Stimulated activated CD8-positive, alpha-beta memory T cell treated with anti-CD3 and anti-CD28 coated beads, Interleukin-4, amount 100 ng/mL, for 1 hour (primary cell): Measurements from ENCODE around the gene PRR29.

Experiments
- DNase-seq, 2 donors: peaks; one replicate each; pipeline ENCODE4 v3.0.0-alpha.2; 2020; ENCODE audit warnings: low read depth in 2 of 2, low spot score in 1 of 2

PRR29 gene

DNA sequence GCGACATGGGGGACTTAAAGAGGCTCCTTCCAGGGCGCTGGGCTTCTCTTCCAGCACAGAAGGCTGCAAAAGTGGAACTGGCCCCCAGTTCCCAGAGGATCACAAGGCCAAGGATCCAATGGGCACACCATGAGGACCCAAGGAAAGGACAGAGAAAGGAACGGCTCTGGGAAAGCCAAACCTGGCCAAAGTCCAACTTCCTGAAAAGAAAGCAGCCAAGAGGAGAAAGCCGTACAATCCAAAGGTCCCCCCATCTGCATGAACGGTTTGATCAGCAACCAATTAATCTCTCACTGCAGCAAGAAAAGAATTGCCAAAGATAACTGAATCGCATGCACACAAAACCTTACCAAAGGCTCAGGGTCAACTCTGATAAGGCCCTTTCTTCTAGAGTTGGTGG, 42.1 kb downstream of the PRR29 start:
- DNase-seq = no peak

DNA sequence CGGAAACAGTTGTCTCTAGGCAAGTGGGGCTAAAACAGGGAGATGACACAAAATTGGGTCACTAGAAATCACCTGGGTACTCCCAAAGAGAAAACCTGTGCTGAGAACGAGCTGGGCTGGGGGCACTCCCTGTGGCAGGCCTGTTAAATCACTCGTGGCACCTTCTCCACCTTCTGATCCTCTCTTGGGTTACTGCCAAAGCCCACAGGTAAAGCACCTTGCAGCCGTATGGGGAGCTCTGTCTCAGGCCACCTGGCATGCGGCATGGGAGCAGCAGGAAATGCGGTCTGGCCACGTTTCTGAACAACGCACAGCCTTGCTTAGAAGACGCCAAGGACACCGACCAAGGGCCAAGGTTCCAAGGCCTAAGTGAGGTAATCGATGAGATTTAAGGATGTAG, 43.8 kb downstream of the PRR29 start:
- no peak for DNase-seq

DNA sequence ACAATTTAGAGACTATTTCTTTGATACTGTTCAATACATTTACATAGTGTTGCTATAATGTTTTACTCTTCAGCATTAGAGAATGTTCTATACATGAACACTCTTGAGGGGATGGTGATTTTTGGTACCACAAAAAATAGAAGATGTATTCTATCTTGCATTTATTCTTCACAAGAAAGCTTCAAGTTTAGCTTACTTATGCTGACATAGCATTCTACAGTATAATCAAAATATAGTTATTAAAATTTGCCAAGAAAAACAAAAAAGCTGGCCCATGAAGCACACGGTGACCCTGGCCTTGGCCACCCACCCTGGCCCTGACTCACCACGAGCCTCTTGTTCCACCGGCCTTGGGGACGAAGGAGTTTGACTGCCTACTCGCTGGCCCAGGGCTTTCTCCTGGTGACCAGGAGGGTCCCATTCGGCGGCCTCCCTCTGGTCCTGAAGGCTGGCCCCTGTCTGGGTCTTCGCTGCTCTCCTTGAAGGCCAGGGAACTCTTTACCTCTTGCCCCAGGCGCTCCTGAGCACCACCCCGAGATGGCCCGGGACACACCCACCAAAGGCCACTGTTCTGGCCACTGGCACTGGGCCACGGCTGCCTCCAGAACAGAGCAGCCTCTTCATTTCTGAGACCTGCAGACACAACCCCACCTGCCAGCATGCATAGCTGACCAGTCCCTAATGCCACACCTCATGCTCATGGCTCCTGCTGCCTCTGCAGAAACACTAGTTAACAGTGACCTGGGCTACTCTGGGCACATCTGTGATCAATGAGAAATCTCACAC, 44.7 kb downstream of the PRR29 start:
- DNase-seq = no peak

DNA sequence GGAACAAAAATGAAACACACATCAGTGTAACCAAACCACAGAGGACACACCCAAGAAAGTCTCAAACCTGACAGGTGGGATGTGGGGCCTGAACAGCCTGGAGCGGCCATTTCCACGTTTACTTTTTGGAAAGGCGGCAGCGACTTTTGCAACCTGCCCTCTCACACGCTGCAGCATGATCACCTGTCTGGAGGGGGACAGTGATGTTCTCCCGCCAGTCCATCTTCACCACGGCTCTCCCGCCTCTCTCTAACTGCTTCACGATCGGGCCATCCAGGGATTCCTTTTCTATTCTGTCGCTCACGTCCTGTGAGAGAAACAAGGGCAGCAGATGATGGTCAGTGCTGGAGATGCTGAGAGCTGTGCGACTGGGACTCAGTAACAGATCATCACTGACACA, 47.0 kb downstream of the PRR29 start:
- no peak for DNase-seq

DNA sequence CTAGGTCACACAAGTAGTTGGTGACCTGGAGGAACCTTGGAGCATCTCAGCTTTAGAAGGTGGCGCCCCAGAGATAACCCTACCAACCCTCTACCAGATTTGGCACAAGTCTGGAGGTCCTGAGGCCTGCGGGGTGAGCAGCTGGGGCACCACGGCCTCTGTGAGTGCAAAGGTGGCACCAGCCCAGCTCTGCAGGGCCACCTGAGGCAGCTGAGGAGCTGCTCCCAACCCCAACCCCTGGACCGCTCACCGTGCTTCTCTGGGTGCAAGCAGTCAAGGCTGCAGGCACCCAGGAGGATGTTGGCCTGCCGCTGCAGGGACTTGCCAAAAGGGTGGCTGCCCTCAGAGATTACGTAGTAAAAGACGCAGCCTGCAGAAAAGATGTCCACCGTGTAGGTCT, 50.7 kb downstream of the PRR29 start:
- no peak for DNase-seq

DNA sequence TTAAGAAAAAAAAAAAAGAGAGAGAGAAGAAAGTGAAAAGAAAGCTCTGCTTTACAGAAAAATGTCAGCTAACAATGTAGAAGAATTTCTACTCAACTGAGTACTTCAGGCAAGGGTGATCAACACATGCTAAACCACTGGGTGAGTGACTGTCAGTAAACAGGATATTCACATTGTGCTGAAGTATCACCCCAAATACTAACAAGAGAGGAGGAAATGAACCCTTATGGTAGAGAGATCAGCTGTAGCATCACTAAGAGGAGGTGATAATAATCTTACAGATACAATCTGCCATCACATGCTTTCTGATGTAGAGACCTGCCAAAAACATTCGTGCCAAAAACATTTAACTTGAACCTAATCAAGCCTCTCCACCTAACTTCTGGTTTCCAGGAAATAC, 53.0 kb downstream of the PRR29 start:
- DNase-seq = no peak

DNA sequence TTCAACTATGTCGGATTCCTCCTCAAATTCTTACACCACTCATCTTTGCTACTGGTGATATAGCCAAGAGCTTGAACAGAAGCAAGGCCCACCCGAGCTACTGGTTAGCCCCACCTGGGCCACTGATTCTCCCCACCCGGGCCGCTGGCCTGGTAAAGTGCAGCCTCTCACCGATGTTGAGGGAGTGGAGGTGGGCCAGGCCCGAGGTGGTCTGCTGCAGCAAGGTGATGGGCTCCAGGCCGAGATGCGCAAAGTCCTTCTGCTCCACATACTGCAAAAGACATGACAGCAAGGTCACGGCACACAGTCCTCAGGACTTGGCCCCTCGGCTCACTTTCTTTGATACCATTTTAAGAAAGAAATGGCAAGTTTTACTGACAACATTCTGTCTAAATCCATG, 55.0 kb downstream of the PRR29 start:
- no peak for DNase-seq
